WTC11 (cell line): Measurements from ENCODE around the gene PHF11. TPM values are rescaled to one million over a fixed set of nuclear protein-coding genes. Genes with fewer than 3 reads are reported as not detected.

Source experiments
- ATAC-seq: fragments of 200-7000 bp; cut with Tn5 transposase; 2 replicates; pipeline ENCODE4 v1.10.0; 2021; ENCODE audit warnings: mild to moderate bottlenecking, moderate library complexity
- CTCF ChIA-PET: fragments of 300-600 bp; sonication (Branson Sonifier 250); formaldehyde crosslinking; loops from one replicate; lab custom pipeline; 2021; ENCODE audit warnings: antibody characterized with exemption; lab: Charles Lee
- POLR2A ChIA-PET: fragments of 350-600 bp; sonication (Branson Sonifier 250); formaldehyde crosslinking; loops from one replicate; lab custom pipeline; 2021; ENCODE audit warnings: antibody characterized with exemption; lab: Charles Lee
- DNase-seq: peaks from one replicate; pipeline ENCODE4 v3.0.0; 2021; ENCODE audit warnings: low spot score
- H3K27ac Mint-ChIP-seq: 2 replicates; pipeline ENCODE4 v1.8.0; 2021; ENCODE audit warnings: mixed read lengths
- H3K27me3 Mint-ChIP-seq: 2 replicates; pipeline ENCODE4 v1.8.0; 2021; ENCODE audit warnings: low read depth, mild to moderate bottlenecking, moderate library complexity, mixed read lengths
- H3K36me3 Mint-ChIP-seq: 2 replicates; pipeline ENCODE4 v1.8.0; 2021; ENCODE audit warnings: mixed read lengths
- H3K4me1 Mint-ChIP-seq: 2 replicates; pipeline ENCODE4 v1.8.0; 2022; ENCODE audit warnings: mixed read lengths
- H3K4me3 Mint-ChIP-seq: 2 replicates; pipeline ENCODE4 v1.8.0; 2021; ENCODE audit warnings: mild to moderate bottlenecking, moderate library complexity, mixed read lengths
- H3K9me3 Mint-ChIP-seq: 2 replicates; pipeline ENCODE4 v1.8.0; 2021; ENCODE audit warnings: mixed read lengths
- CREM ChIP-seq: sonication (generic); formaldehyde crosslinking; IDR thresholded peaks from 2 replicates; pipeline ENCODE4 v1.8.1; 2022; ENCODE audit warnings: mild to moderate bottlenecking, missing genetic modification reagents, moderate library complexity
- ETV6 ChIP-seq: sonication (generic); formaldehyde crosslinking; IDR thresholded peaks from 2 replicates; pipeline ENCODE4 v1.8.1; 2022; ENCODE audit warnings: mild to moderate bottlenecking, missing genetic modification reagents
- FOXJ3 ChIP-seq: sonication (generic); formaldehyde crosslinking; IDR thresholded peaks from 2 replicates; pipeline ENCODE4 v1.9.0; 2021; ENCODE audit warnings: missing genetic modification reagents, mild to moderate bottlenecking, borderline replicate concordance
- FOXK1 ChIP-seq: sonication (generic); formaldehyde crosslinking; IDR thresholded peaks from 2 replicates; pipeline ENCODE4 v1.8.0; 2022; ENCODE audit warnings: mild to moderate bottlenecking, moderate library complexity, missing genetic modification reagents
- FOXP1 ChIP-seq: sonication (generic); formaldehyde crosslinking; IDR thresholded peaks from 2 replicates; pipeline ENCODE4 v1.8.0; 2022; ENCODE audit warnings: missing genetic modification reagents, mild to moderate bottlenecking, moderate library complexity, borderline replicate concordance
- GABPB1 ChIP-seq: sonication (generic); formaldehyde crosslinking; IDR thresholded peaks from 2 replicates; pipeline ENCODE4 v1.8.1; 2023; ENCODE audit warnings: mild to moderate bottlenecking, missing genetic modification reagents
- GRHL2 ChIP-seq: fragments of 250-450 bp; sonication (Bioruptor Pico); IDR thresholded peaks from 2 replicates; pipeline ENCODE4 v1.8.0; 2022; ENCODE audit warnings: mild to moderate bottlenecking, moderate library complexity; ENCODE audit not compliant: insufficient replicate concordance, severe bottlenecking
- HMGA2 ChIP-seq: fragments of 250-450 bp; sonication (Bioruptor Pico); IDR thresholded peaks from 2 replicates; pipeline ENCODE4 v1.4.0; 2021; ENCODE audit warnings: mild to moderate bottlenecking, moderate library complexity
- MXD4 ChIP-seq: fragments of 250-450 bp; sonication (Bioruptor Pico); IDR thresholded peaks from 2 replicates; pipeline ENCODE4 v1.8.0; 2021; ENCODE audit warnings: mild to moderate bottlenecking, moderate library complexity, borderline replicate concordance
- MYBL2 ChIP-seq: sonication (generic); formaldehyde crosslinking; IDR thresholded peaks from 2 replicates; pipeline ENCODE4 v1.8.1; 2023; ENCODE audit warnings: mild to moderate bottlenecking, moderate library complexity, missing genetic modification reagents
- PREB ChIP-seq: sonication (generic); formaldehyde crosslinking; IDR thresholded peaks from 2 replicates; pipeline ENCODE4 v1.8.1; 2022; ENCODE audit warnings: mild to moderate bottlenecking, missing genetic modification reagents, moderate library complexity, borderline replicate concordance
- RORB ChIP-seq: fragments of 250-450 bp; sonication (Bioruptor Pico); IDR thresholded peaks from 2 replicates; pipeline ENCODE4 v1.9.0; 2021; ENCODE audit warnings: mild to moderate bottlenecking
- SMAD4 ChIP-seq: sonication (generic); formaldehyde crosslinking; IDR thresholded peaks from 2 replicates; pipeline ENCODE4 v1.8.0; 2022; ENCODE audit warnings: mild to moderate bottlenecking, missing genetic modification reagents
- SOX15 ChIP-seq: fragments of 250-450 bp; sonication (Bioruptor Pico); IDR thresholded peaks from 2 replicates; pipeline ENCODE4 v1.9.0; 2021; ENCODE audit warnings: mild to moderate bottlenecking
- SP1 ChIP-seq: sonication (generic); formaldehyde crosslinking; conservative IDR thresholded peaks from 2 replicates; pipeline ENCODE4 v1.8.1; 2022; ENCODE audit warnings: missing genetic modification reagents
- STAT6 ChIP-seq: sonication (generic); formaldehyde crosslinking; conservative IDR thresholded peaks from 2 replicates; pipeline ENCODE4 v1.8.1; 2023; ENCODE audit warnings: mild to moderate bottlenecking, low read depth, missing genetic modification reagents, moderate library complexity
- TP53 ChIP-seq: sonication (generic); formaldehyde crosslinking; IDR thresholded peaks from 2 replicates; pipeline ENCODE4 v1.8.1; 2023; ENCODE audit warnings: mild to moderate bottlenecking, missing genetic modification reagents
- ZNF138 ChIP-seq: sonication (generic); formaldehyde crosslinking; conservative IDR thresholded peaks from 2 replicates; pipeline ENCODE4 v1.8.1; 2022; ENCODE audit warnings: mild to moderate bottlenecking, moderate library complexity, missing genetic modification reagents
- ZNF219 ChIP-seq: sonication (generic); formaldehyde crosslinking; IDR thresholded peaks from 2 replicates; pipeline ENCODE4 v1.8.0; 2023; ENCODE audit warnings: missing genetic modification reagents, mild to moderate bottlenecking, borderline replicate concordance
- total RNA-seq: library from RNA; stranded (reverse); gene quantifications from 3 replicates; pipeline ENCODE4 v1.2.3, GENCODE V29; 2021
- TF ChIP-seq, protein P1 (sequence below): sonication (generic); formaldehyde crosslinking; IDR thresholded peaks from 2 replicates; pipeline ENCODE4 v1.8.0; 2023; ENCODE audit warnings: missing genetic modification reagents, mild to moderate bottlenecking, borderline replicate concordance
- TF ChIP-seq, protein P2 (sequence below): sonication (generic); formaldehyde crosslinking; IDR thresholded peaks from 2 replicates; pipeline ENCODE4 v1.8.1; 2023; ENCODE audit warnings: mild to moderate bottlenecking, missing genetic modification reagents

PHF11 gene
- total RNA-seq, 1 experiment from 2014 or later: 9.3 TPM

DNA sequence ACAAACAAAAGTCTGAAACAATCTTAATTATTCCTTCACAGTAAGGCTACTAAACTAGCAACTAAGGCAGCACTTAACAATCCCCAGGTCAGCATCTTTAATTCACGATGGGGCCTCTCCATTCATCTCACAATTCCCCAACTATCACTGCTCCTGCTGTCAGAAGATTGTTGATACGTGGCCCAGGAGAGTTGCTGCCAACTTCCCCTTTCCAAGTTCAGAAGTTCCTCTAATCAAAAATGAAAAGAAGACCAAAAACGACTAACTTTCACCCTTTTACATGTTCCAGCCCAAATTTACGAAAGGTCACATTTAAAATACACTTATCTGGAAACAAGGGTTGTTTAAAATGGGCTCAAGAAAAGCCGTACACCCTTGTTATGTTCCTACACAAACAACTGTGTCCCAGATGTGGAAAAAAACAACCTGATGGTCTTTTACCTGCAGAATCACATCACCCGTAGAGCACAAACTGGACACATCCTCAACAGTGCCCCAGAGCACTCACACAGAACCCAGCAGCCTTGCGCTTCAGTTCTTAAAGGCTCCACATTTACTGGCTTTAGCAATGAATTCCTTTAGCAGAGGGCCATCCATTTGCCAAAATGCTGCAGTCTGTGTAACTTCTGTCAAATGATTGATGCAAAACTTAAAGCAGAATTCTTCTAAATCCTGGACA, 38.0 kb downstream of the PHF11 start:
- Mint-ChIP-seq H3K27ac (no peak overlapping the region; the same call in 1 of the 2 replicates), H3K4me3 (no peak overlapping the region), H3K4me1 (no peaks in the 10 kb centered on the region), H3K36me3 (peaks cover 11% of the 10 kb centered on the region; the same call in 1 of the 2 replicates), H3K27me3 (no peaks in the 10 kb centered on the region), H3K9me3 (no peaks in the 10 kb centered on the region)
- ChIA-PET POLR2A (no interaction called here), CTCF (no interaction called here)
- ATAC-seq (no peak), DNase-seq (no peak)
- TF ChIP-seq FOXK1 (no peak), FOXJ3 (no peak), PREB (CRISPR knock-in tag) (no peak)

DNA sequence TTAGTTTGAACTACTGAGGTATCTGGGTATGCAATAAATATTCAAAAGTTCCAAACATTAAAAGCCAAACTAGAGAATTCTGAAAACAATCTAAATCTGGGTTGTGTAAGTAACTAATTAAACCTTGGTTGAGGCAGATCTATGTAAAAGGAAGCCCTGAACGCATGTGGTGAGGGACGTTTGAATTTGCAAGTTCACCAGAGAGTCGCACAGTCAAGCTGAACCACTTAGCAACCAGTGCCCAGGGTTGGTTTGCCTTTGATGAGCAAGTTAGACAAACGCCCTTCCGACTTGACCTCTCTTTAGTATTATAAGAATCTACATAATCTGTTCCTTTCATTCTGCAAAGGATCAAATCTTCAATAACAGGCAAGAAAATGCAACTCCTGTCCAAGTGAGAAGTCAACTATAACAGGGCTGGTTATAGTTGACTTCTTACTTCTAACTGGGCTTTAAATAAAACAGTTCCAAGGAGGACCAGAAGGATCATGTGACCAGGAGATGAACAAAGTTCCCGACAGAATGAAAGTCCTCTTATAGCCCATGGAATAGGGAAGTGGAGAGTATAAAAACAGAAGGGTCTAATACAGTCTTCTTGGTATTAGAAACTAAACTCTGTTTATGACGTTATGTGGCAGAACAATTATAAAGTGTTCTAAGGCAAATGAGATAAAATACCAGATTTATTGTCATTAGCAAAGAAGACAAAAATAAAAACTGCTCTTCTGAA, 40.6 kb downstream of the PHF11 start:
- H3K36me3 Mint-ChIP-seq: peaks cover 27% of the 10 kb centered on the region
- H3K4me3 Mint-ChIP-seq: no peak overlapping the region
- H3K27ac Mint-ChIP-seq: no peak overlapping the region
- ChIA-PET CTCF (no interaction called here), POLR2A (no interaction called here)
- no peaks in the 10 kb centered on the region for H3K27me3 Mint-ChIP-seq
- no peaks in the 10 kb centered on the region for H3K4me1 Mint-ChIP-seq
- H3K9me3 Mint-ChIP-seq: no peaks in the 10 kb centered on the region
- TF ChIP-seq, protein P1, sequence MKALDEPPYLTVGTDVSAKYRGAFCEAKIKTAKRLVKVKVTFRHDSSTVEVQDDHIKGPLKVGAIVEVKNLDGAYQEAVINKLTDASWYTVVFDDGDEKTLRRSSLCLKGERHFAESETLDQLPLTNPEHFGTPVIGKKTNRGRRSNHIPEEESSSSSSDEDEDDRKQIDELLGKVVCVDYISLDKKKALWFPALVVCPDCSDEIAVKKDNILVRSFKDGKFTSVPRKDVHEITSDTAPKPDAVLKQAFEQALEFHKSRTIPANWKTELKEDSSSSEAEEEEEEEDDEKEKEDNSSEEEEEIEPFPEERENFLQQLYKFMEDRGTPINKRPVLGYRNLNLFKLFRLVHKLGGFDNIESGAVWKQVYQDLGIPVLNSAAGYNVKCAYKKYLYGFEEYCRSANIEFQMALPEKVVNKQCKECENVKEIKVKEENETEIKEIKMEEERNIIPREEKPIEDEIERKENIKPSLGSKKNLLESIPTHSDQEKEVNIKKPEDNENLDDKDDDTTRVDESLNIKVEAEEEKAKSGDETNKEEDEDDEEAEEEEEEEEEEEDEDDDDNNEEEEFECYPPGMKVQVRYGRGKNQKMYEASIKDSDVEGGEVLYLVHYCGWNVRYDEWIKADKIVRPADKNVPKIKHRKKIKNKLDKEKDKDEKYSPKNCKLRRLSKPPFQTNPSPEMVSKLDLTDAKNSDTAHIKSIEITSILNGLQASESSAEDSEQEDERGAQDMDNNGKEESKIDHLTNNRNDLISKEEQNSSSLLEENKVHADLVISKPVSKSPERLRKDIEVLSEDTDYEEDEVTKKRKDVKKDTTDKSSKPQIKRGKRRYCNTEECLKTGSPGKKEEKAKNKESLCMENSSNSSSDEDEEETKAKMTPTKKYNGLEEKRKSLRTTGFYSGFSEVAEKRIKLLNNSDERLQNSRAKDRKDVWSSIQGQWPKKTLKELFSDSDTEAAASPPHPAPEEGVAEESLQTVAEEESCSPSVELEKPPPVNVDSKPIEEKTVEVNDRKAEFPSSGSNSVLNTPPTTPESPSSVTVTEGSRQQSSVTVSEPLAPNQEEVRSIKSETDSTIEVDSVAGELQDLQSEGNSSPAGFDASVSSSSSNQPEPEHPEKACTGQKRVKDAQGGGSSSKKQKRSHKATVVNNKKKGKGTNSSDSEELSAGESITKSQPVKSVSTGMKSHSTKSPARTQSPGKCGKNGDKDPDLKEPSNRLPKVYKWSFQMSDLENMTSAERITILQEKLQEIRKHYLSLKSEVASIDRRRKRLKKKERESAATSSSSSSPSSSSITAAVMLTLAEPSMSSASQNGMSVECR: no peak
- TF ChIP-seq ZNF219 (CRISPR knock-in tag): no peak
- TF ChIP-seq MYBL2 (CRISPR knock-in tag): no peak
- TF ChIP-seq MXD4: no peak
- TF ChIP-seq FOXJ3: no peak
- no peak for TF ChIP-seq GABPB1
- TF ChIP-seq TP53 (CRISPR knock-in tag): no peak
- TF ChIP-seq SMAD4 (CRISPR knock-in tag): no peak
- TF ChIP-seq HMGA2: no peak
- TF ChIP-seq SP1 (CRISPR knock-in tag): no peak
- no peak for TF ChIP-seq ZNF138 (CRISPR knock-in tag)
- TF ChIP-seq ETV6 (CRISPR knock-in tag): no peak
- TF ChIP-seq GRHL2 (CRISPR knock-in tag): no peak
- ATAC-seq: no peak
- no peak for DNase-seq

DNA sequence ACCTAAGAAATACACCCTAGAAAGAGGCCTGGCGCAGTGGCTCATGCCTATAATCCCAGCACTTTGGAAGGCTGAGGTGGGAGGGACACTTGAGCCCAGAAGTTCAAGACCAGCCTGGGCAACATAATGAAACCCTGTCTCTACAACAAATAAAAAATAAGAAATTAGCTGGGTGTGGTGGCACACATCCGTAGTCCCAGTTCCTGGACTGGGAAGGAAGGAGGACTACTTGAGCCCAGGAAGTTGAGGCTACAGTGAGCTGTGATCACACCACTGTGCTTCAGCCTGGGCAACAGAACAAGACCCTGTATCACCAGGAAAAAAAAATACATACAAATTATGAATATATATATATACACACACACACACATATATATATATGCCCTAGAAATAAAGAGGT, 42.7 kb downstream of the PHF11 start:
- no peak for ATAC-seq
- Mint-ChIP-seq H3K9me3 (no peaks in the 10 kb centered on the region), H3K4me1 (no peaks in the 10 kb centered on the region), H3K36me3 (peaks cover 30% of the 10 kb centered on the region), H3K4me3 (no peak overlapping the region), H3K27me3 (no peaks in the 10 kb centered on the region), H3K27ac (no peak overlapping the region)
- ChIA-PET POLR2A (no interaction called here), CTCF (no interaction called here)
- TF ChIP-seq GABPB1 (no peak), FOXP1 (CRISPR knock-in tag) (no peak), CREM (CRISPR knock-in tag) (no peak), SOX15 (CRISPR knock-in tag) (no peak), RORB (CRISPR knock-in tag) (no peak), STAT6 (no peak)
- TF ChIP-seq, protein P2, sequence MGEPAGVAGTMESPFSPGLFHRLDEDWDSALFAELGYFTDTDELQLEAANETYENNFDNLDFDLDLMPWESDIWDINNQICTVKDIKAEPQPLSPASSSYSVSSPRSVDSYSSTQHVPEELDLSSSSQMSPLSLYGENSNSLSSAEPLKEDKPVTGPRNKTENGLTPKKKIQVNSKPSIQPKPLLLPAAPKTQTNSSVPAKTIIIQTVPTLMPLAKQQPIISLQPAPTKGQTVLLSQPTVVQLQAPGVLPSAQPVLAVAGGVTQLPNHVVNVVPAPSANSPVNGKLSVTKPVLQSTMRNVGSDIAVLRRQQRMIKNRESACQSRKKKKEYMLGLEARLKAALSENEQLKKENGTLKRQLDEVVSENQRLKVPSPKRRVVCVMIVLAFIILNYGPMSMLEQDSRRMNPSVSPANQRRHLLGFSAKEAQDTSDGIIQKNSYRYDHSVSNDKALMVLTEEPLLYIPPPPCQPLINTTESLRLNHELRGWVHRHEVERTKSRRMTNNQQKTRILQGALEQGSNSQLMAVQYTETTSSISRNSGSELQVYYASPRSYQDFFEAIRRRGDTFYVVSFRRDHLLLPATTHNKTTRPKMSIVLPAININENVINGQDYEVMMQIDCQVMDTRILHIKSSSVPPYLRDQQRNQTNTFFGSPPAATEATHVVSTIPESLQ: no peak
- DNase-seq: no peak
